HL-60/S4 treated with retinoic acid at 250 ng/mL for 4 days and 3 days (cell line): ENCODE measurements around the gene LSAMP.

Source experiments
- in situ Hi-C: fragments of 300-500 bp; cut with MboI; formaldehyde crosslinking; loops from 2 replicates; pipeline ENCODE4 v1.7.0; 2022; ENCODE audit warnings: low sequenced_read_pairs

LSAMP gene

GRCh38 chr3:116432795-116433194 is 12.5 kb downstream of the LSAMP start:
- in situ Hi-C loops, result no loop called here

DNA sequence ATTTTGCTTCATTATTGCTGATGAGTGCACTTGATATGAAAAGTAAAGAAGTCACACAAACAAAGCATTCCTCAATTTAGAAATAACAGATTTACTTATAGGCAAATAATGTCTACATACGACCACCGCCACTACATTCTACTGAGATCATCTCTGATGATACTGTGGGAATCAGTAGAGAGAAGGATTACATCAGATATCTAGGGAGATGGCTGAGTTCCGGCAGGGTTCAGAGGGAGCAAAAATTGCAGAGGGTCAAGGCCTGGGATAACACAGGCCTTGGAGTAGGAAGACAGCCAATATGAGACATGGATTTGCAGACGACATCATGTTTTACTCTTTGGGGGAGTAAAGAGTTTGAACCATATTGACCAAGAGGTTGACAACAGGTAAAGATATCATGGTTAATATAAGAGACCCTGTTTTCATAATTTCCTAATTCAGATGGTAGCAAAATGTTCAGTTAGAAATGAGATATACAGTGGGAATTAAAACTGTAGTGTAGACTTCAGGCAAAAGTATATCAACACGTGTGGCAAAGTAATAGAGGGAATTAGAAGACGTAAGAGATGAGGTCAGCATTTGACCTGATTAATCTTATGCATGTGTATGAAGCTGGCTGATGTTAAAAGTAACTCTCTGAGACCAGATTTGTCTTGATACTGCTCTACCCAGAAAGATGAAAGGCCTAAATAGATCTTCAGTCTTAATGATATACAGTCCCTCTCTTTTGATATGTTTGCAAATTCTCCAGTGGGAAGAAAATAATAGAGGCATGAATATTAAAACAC is 15.6 kb downstream of the LSAMP start:
- in situ Hi-C loops, result no loop called here

DNA sequence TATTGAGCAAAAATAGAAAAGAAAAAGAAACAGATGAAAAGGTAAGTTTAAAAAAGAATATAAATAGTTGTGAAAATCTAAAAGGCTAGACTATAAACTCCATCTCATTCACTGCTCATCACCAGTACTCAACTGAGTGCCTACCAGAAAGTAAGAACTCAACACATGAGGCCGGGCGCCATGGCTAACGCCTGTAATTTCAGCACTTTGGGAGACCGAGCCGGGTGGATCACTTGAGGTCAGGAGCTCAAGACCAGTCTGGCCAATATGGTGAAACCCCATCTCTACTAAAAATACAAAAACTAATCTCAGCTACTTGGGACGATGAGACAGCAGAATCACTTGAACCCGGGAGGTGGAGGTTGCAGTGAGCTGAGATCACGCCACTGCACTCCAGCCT is 19.3 kb downstream of the LSAMP start:
- in situ Hi-C loops, result no loop called here

DNA sequence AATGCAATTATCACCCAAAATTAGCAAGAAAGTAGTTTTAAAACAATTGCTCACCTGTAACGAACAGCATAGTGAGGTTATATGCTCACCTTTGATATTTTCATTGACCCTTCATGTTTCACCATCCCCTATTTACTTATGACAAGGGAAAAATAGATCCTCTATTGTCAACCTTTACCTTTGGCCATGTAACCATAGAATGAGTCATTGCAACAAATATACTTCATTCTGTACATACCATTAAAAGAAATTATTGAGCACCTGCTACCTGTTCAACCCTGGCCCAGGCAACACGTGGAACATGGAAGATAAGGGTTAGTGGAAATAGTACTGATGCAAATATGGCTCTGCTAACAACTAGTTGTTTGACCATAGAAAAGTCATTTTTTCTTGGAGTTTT is 20.2 kb downstream of the LSAMP start:
- in situ Hi-C loops, result no loop called here

DNA sequence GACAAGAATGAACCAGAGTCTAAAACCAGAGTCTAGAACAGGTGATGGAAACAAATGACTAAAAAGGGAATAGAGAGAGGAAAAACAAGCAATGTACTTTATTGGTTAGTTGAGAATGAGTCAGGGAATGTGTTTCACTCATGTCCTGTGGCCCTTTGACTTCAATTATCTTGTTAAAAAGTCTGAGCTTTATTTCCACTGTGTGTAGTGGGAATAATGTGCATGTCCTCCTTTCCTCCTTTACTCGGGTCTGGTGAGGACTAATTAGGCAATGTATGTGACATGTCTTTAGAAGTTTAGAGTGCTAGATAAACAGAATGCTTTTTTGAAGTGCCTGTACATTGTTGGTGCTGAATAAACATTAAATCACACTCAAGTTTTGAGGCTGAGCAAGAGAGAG is 21.3 kb downstream of the LSAMP start:
- in situ Hi-C loops, result no loop called here

- in situ Hi-C loops, result no loop called here
These were observed 21.9 kb downstream of the LSAMP start for GRCh38 chr3:116423374-116423773.

DNA sequence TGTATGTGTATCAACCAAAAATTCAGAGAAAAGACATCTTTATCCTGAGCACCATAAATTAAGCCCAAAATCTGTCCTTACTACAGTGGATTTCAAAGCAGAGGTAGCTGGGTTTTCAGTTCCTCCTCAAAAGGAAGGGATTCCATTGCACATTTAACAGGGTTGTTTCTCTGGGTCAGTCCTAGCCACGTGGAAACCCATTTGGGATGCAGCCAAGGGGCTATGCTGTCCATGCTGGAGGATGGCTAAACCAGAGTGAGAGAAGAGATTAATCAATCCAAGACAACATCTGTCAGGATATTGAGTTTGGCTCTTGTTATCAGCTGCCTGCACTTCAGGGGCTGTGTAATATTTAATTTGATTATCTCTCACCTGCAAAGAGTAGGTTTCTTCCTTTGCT is 28.1 kb downstream of the LSAMP start:
- in situ Hi-C loops, result no loop called here

DNA sequence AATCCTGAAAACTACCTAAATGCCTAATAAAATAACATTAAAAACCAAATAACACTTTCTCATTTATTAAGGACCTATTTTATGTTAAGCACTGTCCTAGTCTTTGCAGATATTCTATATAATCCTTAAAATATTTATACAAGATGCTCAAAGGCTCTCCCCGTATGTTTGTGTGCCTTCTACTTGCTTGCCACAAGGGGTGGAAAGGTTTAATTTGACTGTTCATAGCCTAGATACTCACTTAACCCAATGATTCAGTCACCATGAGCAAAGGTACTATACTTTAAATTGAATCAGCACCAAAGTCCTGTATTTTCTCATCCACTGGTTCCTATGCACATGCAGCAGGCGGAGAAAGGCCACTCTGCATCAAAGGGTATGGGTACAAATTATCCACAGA is 32.0 kb downstream of the LSAMP start:
- in situ Hi-C loops, result no loop called here

- in situ Hi-C loops, result no loop called here
These were observed 36.8 kb downstream of the LSAMP start for GRCh38 chr3:116408473-116408872.

- in situ Hi-C loops, result no loop called here
These were observed 40.1 kb downstream of the LSAMP start for GRCh38 chr3:116405231-116405630.

DNA sequence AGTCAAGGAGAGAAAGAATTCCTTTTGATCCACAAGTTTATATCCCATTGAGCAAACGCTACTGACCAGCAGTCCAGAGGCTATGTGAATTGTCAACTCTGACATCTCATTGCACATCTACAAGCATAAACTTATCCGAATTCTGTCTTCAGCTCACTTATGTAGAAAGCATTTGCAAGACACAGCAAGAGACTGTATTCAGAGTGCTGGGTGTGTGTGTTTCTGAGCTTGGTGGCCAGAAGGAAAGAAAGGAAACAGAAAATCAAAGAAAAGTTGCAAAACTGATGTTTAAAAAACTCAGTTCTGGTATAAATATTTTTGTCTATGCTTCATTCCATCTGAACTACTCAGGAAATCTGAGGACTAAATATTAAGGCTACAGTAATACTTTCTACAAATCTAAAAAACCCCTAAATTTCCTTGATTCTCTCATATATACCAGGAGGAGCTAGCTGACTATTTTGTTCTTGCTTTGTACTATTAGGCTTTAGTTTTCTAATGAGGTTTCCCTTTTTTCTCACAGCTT is 45.5 kb downstream of the LSAMP start:
- in situ Hi-C loops, result no loop called here

GRCh38 chr3:116394365-116394764 is 50.9 kb downstream of the LSAMP start:
- in situ Hi-C loops, result no loop called here

DNA sequence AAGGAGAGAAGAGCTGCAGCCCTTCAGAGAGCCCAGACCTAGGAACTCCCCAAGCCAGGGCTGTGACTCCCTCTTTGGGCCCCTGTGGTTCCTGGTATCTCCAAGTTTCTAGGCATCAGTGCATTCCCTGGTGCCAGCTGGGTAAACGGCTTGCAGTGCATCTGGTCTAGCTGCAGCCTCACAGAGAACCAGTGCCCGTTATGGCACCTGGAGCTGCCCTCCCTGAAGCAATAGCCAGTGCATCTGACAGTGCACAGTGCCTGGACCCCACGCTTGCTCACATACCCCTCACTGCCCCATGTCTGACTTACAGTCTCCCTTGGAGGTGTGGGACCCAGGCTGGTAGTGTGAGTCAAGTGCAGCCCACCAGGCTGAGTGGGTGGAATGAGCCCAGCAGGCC is 52.1 kb downstream of the LSAMP start:
- in situ Hi-C loops, result no loop called here

GRCh38 chr3:116392291-116392690 is 53.0 kb downstream of the LSAMP start:
- in situ Hi-C loops, result no loop called here

DNA sequence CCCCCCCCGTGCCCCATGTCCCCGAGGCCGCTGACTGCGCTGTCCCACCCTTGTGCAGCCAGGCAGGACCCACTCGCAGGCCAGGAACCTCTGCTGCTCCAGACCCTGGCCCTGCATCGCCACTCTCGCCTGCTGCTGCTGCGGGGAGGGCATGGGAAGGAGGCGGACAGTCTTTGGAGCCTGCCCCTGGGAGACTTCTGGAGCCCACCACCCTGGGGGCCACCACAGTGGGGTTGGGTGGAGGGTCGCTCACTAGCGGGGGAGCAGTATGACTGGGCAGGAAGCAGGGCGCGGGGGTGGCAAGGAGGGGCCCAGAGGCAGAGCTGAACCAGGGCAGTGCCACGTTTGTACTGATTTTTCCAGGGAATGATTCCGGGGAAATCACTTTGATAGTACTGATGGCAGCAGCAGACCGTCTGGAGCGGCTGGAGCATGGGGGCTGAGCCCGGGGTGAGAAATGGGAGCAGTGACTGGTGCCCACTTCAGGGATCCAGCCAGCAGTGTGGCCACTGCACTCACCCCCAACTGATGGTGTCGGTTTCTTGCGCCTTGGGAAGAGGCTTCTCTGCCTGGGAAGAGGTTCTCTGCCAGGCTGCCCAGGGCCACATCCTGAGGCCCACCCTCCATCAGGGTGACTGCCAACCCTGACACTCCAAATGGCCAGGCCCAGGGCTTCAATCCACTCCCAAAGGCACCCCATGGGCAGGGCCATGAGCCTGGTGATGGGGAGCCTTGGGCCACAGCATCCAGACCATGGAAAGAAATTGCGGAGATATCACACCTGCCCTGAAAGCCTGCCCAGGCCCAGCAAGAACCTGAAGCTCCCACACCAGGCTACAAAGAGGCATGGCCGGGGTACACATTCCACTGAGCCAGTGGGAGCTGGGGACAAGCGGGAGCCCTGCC is 53.7 kb downstream of the LSAMP start:
- in situ Hi-C loops, result no loop called here

DNA sequence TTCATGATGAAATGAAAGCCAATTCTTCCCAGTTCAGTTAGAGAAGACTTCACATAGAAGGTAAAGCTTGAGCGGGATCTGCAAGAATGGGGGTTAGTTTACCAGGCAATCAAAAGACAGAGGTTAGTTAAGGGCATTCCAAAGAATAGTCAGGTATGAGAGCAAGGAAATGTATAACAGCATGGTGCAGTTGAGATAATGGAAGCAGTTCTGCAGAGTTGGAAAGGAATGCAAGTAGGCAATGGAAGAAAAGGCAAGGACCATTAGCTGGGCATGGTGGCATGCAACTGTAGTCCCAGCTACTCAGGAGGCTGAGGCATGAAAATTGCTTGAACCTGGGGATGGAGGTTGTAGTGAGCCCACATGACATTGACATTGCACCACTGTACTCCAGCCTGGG is 55.0 kb downstream of the LSAMP start:
- in situ Hi-C loops, result no loop called here

DNA sequence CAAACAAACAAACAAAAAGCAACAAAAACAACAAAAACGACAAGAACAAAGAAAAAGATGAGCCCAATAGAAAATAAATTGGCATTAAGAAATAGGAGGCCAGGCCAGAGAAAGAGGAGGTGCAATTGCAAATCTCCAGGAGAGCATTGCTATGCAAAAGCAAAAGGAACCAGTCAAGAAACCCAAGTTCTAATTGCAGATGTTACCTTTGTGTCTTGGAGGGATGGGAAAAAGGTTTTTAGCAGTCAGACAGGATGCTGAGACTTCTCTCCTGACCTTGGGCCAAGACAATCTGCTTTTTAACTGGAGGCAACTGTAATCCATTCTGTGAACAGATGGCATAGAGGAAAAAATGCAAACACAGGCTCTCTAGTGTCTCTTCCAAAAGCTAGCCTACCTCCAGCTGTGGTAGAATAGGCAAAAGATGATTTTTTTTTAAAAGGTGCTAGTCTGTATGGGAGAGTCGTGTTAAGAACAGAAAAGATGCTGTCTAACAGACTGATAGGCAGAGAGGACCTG is 56.4 kb downstream of the LSAMP start:
- in situ Hi-C loops, result no loop called here

GRCh38 chr3:116386168-116386567 is 59.1 kb downstream of the LSAMP start:
- in situ Hi-C loops, result no loop called here

DNA sequence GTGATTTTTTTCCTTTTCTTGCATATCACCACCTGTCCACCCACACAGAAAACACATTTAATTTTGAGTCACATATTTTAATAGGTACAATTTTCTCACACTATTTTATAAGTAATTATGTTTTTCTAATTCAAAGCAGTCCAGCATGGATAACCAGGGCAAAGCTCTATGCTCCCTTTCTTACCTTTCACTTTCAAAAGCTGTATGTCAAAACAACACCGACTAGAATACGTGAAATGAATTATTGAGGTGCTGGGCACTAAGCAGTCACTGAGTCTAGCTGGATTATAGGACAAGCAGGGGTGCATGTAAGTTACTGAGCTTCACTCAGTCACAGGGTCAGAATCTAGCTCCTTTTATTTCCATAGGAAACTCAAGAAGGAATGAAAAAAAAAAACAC is 60.6 kb downstream of the LSAMP start:
- in situ Hi-C loops, result no loop called here

GRCh38 chr3:116378077-116378476 is 67.2 kb downstream of the LSAMP start:
- in situ Hi-C loops, result no loop called here

GRCh38 chr3:116374901-116375300 is 70.4 kb downstream of the LSAMP start:
- in situ Hi-C loops, result no loop called here
